ENCODE results near the gene ATP5IF1. TPM values are rescaled to one million over a fixed set of nuclear protein-coding genes. Genes with fewer than 3 reads are reported as not detected.

ATP5IF1 gene
- total RNA-seq, 1 experiment from 2014 or later, result 146 TPM

DNA sequence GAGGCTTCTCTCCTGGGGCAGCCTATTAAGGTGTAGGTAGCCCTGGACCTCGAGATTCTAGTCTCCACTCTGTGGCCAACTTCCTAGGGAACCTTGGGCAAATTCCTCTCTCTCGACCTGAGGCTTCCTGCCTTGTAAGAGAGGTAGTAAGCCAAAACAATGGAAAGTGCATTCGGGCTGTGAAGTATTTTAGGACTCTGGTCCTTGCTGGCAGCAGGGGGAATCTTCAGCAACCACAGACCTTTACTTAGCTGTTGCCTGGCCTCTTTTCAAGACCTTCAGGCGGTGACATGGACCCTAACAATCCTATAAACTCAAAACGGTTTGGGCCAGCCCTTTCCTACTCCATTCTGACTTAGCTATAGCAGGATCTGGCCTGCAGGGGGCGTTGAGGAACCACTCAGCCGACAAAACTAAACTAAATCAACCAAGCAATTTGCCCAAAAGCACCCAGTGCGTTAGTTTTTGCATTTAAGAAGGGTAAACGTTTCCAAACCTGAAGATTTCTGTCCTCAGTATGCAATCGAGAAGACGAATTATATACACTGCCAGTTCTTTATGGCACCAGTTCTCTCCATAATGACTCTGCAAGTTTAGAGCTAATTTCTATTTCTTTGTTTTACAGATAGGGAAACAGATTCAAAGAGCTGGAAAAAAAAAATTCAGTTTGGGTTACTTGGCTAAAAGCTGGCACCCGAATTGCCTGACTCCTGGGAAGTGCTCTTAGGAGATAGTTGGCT lies 12.5 kb downstream of the ATP5IF1 start:
- H3K4me3 ChIP-seq, result peak overlapping the region; percentile 49; the same call in 1 of the 2 replicates
- peak; percentile 50 to 72 for DNase-seq
- H3K79me2 ChIP-seq (ENCODE audit: low read depth), result 0 out of 2 replicates have a peak, but pooled peaks cover 3% of the 10 kb centered on the region
- intact Hi-C loops (cut with micrococcal nuclease; ENCODE audit: unreplicated experiment), result loop anchor here (1.0 to 5.0 kb wide), 6 partner anchors 80 to 628 kb away; partner anchors contain the start of genes MED18 and RCC1
- H3K27ac ChIP-seq, result peak overlapping the region; percentile 100
- H3K36me3 ChIP-seq (ENCODE audit: low read depth), result no peaks in the 10 kb centered on the region
- TF ChIP-seq CTCF (conservative IDR thresholded peaks at IDR 0.05) (peak; percentile 88), EZH2 (IDR thresholded peaks at IDR 0.05; ENCODE audit: low read depth) (no peak)
- no peaks in the 10 kb centered on the region for H3K9me2 ChIP-seq (ENCODE audit: insufficient read depth)
- H3F3A ChIP-seq (ENCODE audit: insufficient read depth, low read depth), result peaks cover 41% of the 10 kb centered on the region
- peak overlapping the region; percentile 93 for H3K4me2 ChIP-seq
- 0 out of 2 replicates have a peak overlapping the region, but pooled peaks have one; percentile 52 for H2AFZ ChIP-seq
- CTCF ChIA-PET, result interaction anchor here (0.5 to 1.7 kb wide), 10 partner anchors 10 to 354 kb away, joined by 3 to 13 read pairs (median 6); partner anchors contain the start of genes MED18 and SESN2
- H3K4me1 ChIP-seq (replicated peaks; ENCODE audit: insufficient read depth), result peaks cover 31% of the 10 kb centered on the region
- no peaks in the 10 kb centered on the region for H3K9me3 ChIP-seq (ENCODE audit: insufficient read depth, low read depth)
- no peaks in the 10 kb centered on the region for H3K27me3 ChIP-seq (ENCODE audit: insufficient read depth, low read depth)
- no TSS peak for BruUV-seq (replicated peaks)
- POLR2A ChIA-PET (ENCODE audit: unreplicated experiment), result interaction anchor here (0.6 to 1.9 kb wide), 9 partner anchors 12 to 401 kb away, joined by 3 to 14 read pairs (median 5); partner anchors contain the start of gene MED18
- H4K20me1 ChIP-seq (ENCODE audit: insufficient read depth), result no peaks in the 10 kb centered on the region

- Histone ChIP-seq H3K4me3 (peak overlapping the region; percentile 49; the same call in 1 of the 2 replicates), H3K4me2 (peak overlapping the region; percentile 93), H4K20me1 (ENCODE audit: insufficient read depth) (no peaks in the 10 kb centered on the region), H3K27ac (peak overlapping the region; percentile 100), H3K36me3 (ENCODE audit: low read depth) (no peaks in the 10 kb centered on the region), H3K4me1 (replicated peaks; ENCODE audit: insufficient read depth) (peaks cover 31% of the 10 kb centered on the region), H3F3A (ENCODE audit: insufficient read depth, low read depth) (peaks cover 41% of the 10 kb centered on the region), H3K79me2 (ENCODE audit: low read depth) (0 out of 2 replicates have a peak, but pooled peaks cover 3% of the 10 kb centered on the region), H3K9me3 (ENCODE audit: insufficient read depth, low read depth) (no peaks in the 10 kb centered on the region), H3K9me2 (ENCODE audit: insufficient read depth) (no peaks in the 10 kb centered on the region), H2AFZ (no peak overlapping the region), H3K27me3 (ENCODE audit: insufficient read depth, low read depth) (no peaks in the 10 kb centered on the region)
- BruUV-seq (replicated peaks), result TSS peak; percentile 10
- CTCF ChIA-PET, result interaction anchor here (0.5 to 1.7 kb wide), 12 partner anchors 10 to 268 kb away, joined by 3 to 13 read pairs (median 6); partner anchors contain the start of genes MED18 and SESN2
- TF ChIP-seq CTCF (conservative IDR thresholded peaks at IDR 0.05) (no peak), EZH2 (IDR thresholded peaks at IDR 0.05; ENCODE audit: low read depth) (no peak)
- DNase-seq, result peak; percentile 66 to 87
- POLR2A ChIA-PET (ENCODE audit: unreplicated experiment), result interaction anchor here (0.5 to 1.9 kb wide), 10 partner anchors 53 to 400 kb away, joined by 3 to 14 read pairs (median 6); partner anchors contain the start of genes MED18, PHACTR4 and RCC1
- intact Hi-C loops (cut with micrococcal nuclease; ENCODE audit: unreplicated experiment), result loop anchor here (1.0 to 5.0 kb wide), 6 partner anchors 80 to 628 kb away; partner anchors contain the start of genes MED18 and RCC1
Observed at GRCh38 chr1:28249013-28249865, 13.3 kb downstream of the ATP5IF1 start.
